ENCODE data around the gene KLK6. TPM values are rescaled to one million over a fixed set of nuclear protein-coding genes. Genes with fewer than 3 reads are reported as not detected.

KLK6 gene
- total RNA-seq, 1 experiment from 2014 or later: not detected

DNA sequence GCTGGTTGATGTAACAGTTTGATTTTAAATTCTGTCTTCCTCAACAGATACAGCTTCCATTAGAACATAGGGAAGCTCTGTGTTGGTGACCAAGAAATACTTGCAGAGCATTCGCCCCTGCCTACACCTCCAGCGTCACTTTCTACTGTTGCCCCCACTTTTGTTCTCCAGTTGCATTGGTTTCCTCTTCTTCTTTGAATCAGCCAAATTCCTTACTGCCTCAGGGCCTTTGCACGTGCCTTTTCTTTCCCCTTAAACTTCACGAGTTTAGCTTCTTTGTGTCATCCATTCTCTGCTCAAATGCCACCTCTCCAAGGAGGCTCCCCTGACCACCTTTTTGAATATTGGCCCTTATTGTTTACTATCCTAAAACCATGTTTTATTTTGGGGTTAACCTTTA is 22.3 kb downstream of the KLK6 start:
- ATAC-seq: no peak
- ChIA-PET POLR2A (no interaction called here), CTCF (interaction anchor here (0.7 kb wide), 1 partner anchor 70 kb away, joined by 3 read pairs; no protein-coding TSS in a partner anchor)

DNA sequence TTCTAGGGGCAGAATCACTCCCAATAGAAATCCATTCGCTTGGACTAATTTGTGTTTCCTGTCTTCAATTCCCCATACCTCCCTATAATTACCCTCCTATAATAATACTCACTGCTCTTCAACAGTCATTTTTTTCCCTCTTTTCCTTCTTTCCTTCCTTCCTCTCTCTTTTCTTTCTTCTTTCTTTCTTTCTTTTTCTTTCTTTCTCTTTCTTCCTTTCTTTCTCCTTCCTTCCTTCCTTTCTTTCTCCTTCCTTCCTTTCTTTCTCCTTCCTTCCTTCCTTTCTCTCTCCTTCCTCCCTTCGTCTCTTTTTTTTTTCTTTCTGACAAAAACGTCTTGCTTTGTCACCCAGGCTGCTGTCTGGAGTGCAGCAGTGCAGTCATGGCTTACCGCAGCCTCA is 24.6 kb downstream of the KLK6 start:
- H3K4me1 ChIP-seq (ENCODE audit: control insufficient read depth, insufficient read depth, low read length): no peaks in the 10 kb centered on the region
- ChIA-PET CTCF (no interaction called here), POLR2A (no interaction called here)
- no peak overlapping the region for H3K27ac ChIP-seq (ENCODE audit: low read length)
- H3K9me3 ChIP-seq (ENCODE audit: control insufficient read depth, insufficient read depth, low read depth, low read length): no peaks in the 10 kb centered on the region
- H3K36me3 ChIP-seq (ENCODE audit: control insufficient read depth, insufficient read depth, low read length): no peaks in the 10 kb centered on the region
- ATAC-seq (no peak), DNase-seq (ENCODE audit: low read depth, low spot score) (no peak)
- in situ Hi-C loops (cut with HindIII; ENCODE audit: low pct_unique_long_range_greater_than_20kb, low sequenced_read_pairs) (no loop called here), intact Hi-C loops (cut with micrococcal nuclease; ENCODE audit: unreplicated experiment) (no loop called here)
- H3K4me3 ChIP-seq (ENCODE audit: low read depth in 2 of 2, low read length in 2 of 2): no peak overlapping the region
- no TSS peak for BruUV-seq (replicated peaks)
- H3K27me3 ChIP-seq (ENCODE audit: control insufficient read depth, insufficient read depth, low read length): no peaks in the 10 kb centered on the region
- TF ChIP-seq, protein P1, sequence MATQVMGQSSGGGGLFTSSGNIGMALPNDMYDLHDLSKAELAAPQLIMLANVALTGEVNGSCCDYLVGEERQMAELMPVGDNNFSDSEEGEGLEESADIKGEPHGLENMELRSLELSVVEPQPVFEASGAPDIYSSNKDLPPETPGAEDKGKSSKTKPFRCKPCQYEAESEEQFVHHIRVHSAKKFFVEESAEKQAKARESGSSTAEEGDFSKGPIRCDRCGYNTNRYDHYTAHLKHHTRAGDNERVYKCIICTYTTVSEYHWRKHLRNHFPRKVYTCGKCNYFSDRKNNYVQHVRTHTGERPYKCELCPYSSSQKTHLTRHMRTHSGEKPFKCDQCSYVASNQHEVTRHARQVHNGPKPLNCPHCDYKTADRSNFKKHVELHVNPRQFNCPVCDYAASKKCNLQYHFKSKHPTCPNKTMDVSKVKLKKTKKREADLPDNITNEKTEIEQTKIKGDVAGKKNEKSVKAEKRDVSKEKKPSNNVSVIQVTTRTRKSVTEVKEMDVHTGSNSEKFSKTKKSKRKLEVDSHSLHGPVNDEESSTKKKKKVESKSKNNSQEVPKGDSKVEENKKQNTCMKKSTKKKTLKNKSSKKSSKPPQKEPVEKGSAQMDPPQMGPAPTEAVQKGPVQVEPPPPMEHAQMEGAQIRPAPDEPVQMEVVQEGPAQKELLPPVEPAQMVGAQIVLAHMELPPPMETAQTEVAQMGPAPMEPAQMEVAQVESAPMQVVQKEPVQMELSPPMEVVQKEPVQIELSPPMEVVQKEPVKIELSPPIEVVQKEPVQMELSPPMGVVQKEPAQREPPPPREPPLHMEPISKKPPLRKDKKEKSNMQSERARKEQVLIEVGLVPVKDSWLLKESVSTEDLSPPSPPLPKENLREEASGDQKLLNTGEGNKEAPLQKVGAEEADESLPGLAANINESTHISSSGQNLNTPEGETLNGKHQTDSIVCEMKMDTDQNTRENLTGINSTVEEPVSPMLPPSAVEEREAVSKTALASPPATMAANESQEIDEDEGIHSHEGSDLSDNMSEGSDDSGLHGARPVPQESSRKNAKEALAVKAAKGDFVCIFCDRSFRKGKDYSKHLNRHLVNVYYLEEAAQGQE (IDR thresholded peaks at IDR 0.05; ENCODE audit: insufficient read depth in 1 of 2, low read depth in 2 of 2, low read length in 1 of 2): no peak
- TF ChIP-seq SIN3A (IDR thresholded peaks at IDR 0.05; ENCODE audit: borderline replicate concordance, insufficient read depth, low read depth, low read length) (no peak), POLR2AphosphoS5 (IDR thresholded peaks at IDR 0.05; ENCODE audit: low read depth, low read length) (no peak), TCF7L2 (IDR thresholded peaks at IDR 0.05; ENCODE audit: low read depth, low read length) (no peak)
- TF ChIP-seq, protein P2, sequence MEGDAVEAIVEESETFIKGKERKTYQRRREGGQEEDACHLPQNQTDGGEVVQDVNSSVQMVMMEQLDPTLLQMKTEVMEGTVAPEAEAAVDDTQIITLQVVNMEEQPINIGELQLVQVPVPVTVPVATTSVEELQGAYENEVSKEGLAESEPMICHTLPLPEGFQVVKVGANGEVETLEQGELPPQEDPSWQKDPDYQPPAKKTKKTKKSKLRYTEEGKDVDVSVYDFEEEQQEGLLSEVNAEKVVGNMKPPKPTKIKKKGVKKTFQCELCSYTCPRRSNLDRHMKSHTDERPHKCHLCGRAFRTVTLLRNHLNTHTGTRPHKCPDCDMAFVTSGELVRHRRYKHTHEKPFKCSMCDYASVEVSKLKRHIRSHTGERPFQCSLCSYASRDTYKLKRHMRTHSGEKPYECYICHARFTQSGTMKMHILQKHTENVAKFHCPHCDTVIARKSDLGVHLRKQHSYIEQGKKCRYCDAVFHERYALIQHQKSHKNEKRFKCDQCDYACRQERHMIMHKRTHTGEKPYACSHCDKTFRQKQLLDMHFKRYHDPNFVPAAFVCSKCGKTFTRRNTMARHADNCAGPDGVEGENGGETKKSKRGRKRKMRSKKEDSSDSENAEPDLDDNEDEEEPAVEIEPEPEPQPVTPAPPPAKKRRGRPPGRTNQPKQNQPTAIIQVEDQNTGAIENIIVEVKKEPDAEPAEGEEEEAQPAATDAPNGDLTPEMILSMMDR (IDR thresholded peaks at IDR 0.05): no peak

More for the DNA sequence above, 22.3 kb downstream of the KLK6 start:
- no TSS peak for BruUV-seq (replicated peaks)
- Histone ChIP-seq H3K4me1 (ENCODE audit: control insufficient read depth, insufficient read depth, low read length) (no peaks in the 10 kb centered on the region), H3K9me3 (ENCODE audit: control insufficient read depth, insufficient read depth, low read depth, low read length) (no peaks in the 10 kb centered on the region), H3K36me3 (ENCODE audit: control insufficient read depth, insufficient read depth, low read length) (no peaks in the 10 kb centered on the region), H3K27me3 (ENCODE audit: control insufficient read depth, insufficient read depth, low read length) (no peaks in the 10 kb centered on the region), H3K4me3 (ENCODE audit: low read depth in 2 of 2, low read length in 2 of 2) (no peak overlapping the region), H3K27ac (ENCODE audit: low read length) (no peak overlapping the region)
- TF ChIP-seq, protein P1 (IDR thresholded peaks at IDR 0.05; ENCODE audit: insufficient read depth in 1 of 2, low read depth in 2 of 2, low read length in 1 of 2): no peak
- TF ChIP-seq TCF7L2 (IDR thresholded peaks at IDR 0.05; ENCODE audit: low read depth, low read length): no peak
- TF ChIP-seq POLR2AphosphoS5 (IDR thresholded peaks at IDR 0.05; ENCODE audit: low read depth, low read length): no peak
- TF ChIP-seq, protein P2 (IDR thresholded peaks at IDR 0.05): no peak
- no peak for TF ChIP-seq SIN3A (IDR thresholded peaks at IDR 0.05; ENCODE audit: borderline replicate concordance, insufficient read depth, low read depth, low read length)
- in situ Hi-C loops (cut with HindIII; ENCODE audit: low pct_unique_long_range_greater_than_20kb, low sequenced_read_pairs): no loop called here
- no peak for DNase-seq (ENCODE audit: low read depth, low spot score)
- intact Hi-C loops (cut with micrococcal nuclease; ENCODE audit: unreplicated experiment): no loop called here

Data from Panc1 (cell line).